ENCODE measurements around the gene HS3ST4. TPM values are rescaled to one million over a fixed set of nuclear protein-coding genes. Genes with fewer than 3 reads are reported as not detected.

Gene HS3ST4
- total and polyA plus RNA-seq, 10 of the 15 experiments (the other 5 are each of a cell fraction or from before 2014, with no cell fraction given), result 0.05 TPM; not detected in 9

- intact Hi-C loops (cut with micrococcal nuclease; ENCODE audit: unreplicated experiment) (no loop called here), in situ Hi-C loops (cut with MboI) (no loop called here)
- Histone ChIP-seq H2AFZ (ENCODE audit: control insufficient read depth, low read depth, low read length) (no peak overlapping the region), H3K27ac (ENCODE audit: control insufficient read depth, insufficient read depth) (no peak overlapping the region), H3K4me2 (ENCODE audit: control insufficient read depth, insufficient read depth) (no peak overlapping the region), H3K9ac (ENCODE audit: control insufficient read depth, insufficient read depth, low read length) (no peak overlapping the region), H4K20me1 (ENCODE audit: control insufficient read depth, insufficient read depth) (no peaks in the 10 kb centered on the region), H3K36me3 (ENCODE audit: control insufficient read depth in 2 of 2, insufficient read depth in 2 of 2, low read length in 1 of 2) (no peaks in the 10 kb centered on the region), H3K9me3 (replicated peaks; ENCODE audit: control insufficient read depth, insufficient read depth, low read length) (no peaks in the 10 kb centered on the region), H3K79me2 (ENCODE audit: control insufficient read depth, insufficient read depth, low read length) (no peaks in the 10 kb centered on the region), H3K27me3 (replicated peaks in 1 of 2; ENCODE audit: control insufficient read depth in 2 of 2, insufficient read depth in 2 of 2, low read length in 1 of 2) (peaks cover 0 to 14% of the 10 kb centered on the region in 2 experiments), H3K4me1 (ENCODE audit: control insufficient read depth, insufficient read depth, low read length) (no peaks in the 10 kb centered on the region), H3K4me3 (no peak overlapping the region)
- SMC1A ChIA-PET (ENCODE audit: uncharacterized antibody, unreplicated experiment), result no interaction called here
- DNase-seq (ENCODE audit: low read depth, low spot score), result no peak
- WGBS (ENCODE audit: insufficient coverage, insufficient replicate concordance, low lambda C conversion rate, missing lambda C conversion rate), result no CpG with 5 or more reads among the region's 56 CpGs
- no TSS peak for BruUV-seq (replicated peaks)
- POLR2A ChIA-PET, result no interaction called here
- ATAC-seq, result no peak
- no peak for FAIRE-seq
- RAD21 ChIA-PET (ENCODE audit: unreplicated experiment), result no interaction called here
- TF ChIP-seq, protein P1, sequence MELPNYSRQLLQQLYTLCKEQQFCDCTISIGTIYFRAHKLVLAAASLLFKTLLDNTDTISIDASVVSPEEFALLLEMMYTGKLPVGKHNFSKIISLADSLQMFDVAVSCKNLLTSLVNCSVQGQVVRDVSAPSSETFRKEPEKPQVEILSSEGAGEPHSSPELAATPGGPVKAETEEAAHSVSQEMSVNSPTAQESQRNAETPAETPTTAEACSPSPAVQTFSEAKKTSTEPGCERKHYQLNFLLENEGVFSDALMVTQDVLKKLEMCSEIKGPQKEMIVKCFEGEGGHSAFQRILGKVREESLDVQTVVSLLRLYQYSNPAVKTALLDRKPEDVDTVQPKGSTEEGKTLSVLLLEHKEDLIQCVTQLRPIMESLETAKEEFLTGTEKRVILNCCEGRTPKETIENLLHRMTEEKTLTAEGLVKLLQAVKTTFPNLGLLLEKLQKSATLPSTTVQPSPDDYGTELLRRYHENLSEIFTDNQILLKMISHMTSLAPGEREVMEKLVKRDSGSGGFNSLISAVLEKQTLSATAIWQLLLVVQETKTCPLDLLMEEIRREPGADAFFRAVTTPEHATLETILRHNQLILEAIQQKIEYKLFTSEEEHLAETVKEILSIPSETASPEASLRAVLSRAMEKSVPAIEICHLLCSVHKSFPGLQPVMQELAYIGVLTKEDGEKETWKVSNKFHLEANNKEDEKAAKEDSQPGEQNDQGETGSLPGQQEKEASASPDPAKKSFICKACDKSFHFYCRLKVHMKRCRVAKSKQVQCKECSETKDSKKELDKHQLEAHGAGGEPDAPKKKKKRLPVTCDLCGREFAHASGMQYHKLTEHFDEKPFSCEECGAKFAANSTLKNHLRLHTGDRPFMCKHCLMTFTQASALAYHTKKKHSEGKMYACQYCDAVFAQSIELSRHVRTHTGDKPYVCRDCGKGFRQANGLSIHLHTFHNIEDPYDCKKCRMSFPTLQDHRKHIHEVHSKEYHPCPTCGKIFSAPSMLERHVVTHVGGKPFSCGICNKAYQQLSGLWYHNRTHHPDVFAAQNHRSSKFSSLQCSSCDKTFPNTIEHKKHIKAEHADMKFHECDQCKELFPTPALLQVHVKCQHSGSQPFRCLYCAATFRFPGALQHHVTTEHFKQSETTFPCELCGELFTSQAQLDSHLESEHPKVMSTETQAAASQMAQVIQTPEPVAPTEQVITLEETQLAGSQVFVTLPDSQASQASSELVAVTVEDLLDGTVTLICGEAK (IDR thresholded peaks at IDR 0.05; ENCODE audit: borderline replicate concordance), result no peak
- no peak for TF ChIP-seq FOXM1 (IDR thresholded peaks at IDR 0.05; ENCODE audit: low read depth, low read length)
- no peak for TF ChIP-seq IRF5 (IDR thresholded peaks at IDR 0.05; ENCODE audit: borderline replicate concordance)
- no peak for TF ChIP-seq RB1 (IDR thresholded peaks at IDR 0.05; ENCODE audit: borderline replicate concordance)
- no peak for TF ChIP-seq NFYB (IDR thresholded peaks at IDR 0.05; ENCODE audit: insufficient read depth, low read depth, low read length)
- no peak for TF ChIP-seq IRF4 (IDR thresholded peaks at IDR 0.05; ENCODE audit: low read depth, low read length)
- TF ChIP-seq NKRF (conservative IDR thresholded peaks at IDR 0.05), result no peak
- no peak for TF ChIP-seq BACH1 (IDR thresholded peaks at IDR 0.05; ENCODE audit: borderline replicate concordance)
- no peak for TF ChIP-seq RBBP5 (conservative IDR thresholded peaks at IDR 0.05)
- no peak for TF ChIP-seq EZH2 (IDR thresholded peaks at IDR 0.05; ENCODE audit: borderline replicate concordance, control insufficient read depth, low read depth, low read length)
- no peak for TF ChIP-seq FOS (IDR thresholded peaks at IDR 0.05; ENCODE audit: borderline replicate concordance, extremely low read depth, insufficient read length)
- TF ChIP-seq SREBF1 (IDR thresholded peaks at IDR 0.05; ENCODE audit: low read length), result no peak
- no peak for TF ChIP-seq CEBPB (IDR thresholded peaks at IDR 0.05; ENCODE audit: borderline replicate concordance in 1 of 2, low read depth in 2 of 2, low read length in 2 of 2)
- TF ChIP-seq POLR2AphosphoS2 (IDR thresholded peaks at IDR 0.05; ENCODE audit: low read depth, low read length), result no peak
- TF ChIP-seq ZNF622 (IDR thresholded peaks at IDR 0.05), result no peak
- CTCF ChIA-PET, result no interaction called here
Observed at GRCh38 chr16:25692351-25692741, 587 bp downstream of the HS3ST4 start.

Measured in GM12878 (cell line).